Gastroesophageal sphincter (tissue), 4 donors: Measurements from ENCODE around the gene CADM2. TPM values are rescaled to one million over a fixed set of nuclear protein-coding genes. Genes with fewer than 3 reads are reported as not detected.

ENCODE experiments used
- ATAC-seq: fragments of 150-250 bp; one replicate; pipeline ENCODE4 v1.9.1; 2016; ENCODE audit warnings: mild to moderate bottlenecking, moderate library complexity
- H3K27ac ChIP-seq, 4 donors: fragments of 200-600 bp; sonication (generic) in 3 of 4; 1 replicate in 3 of 4; 2 replicates in 1 of 4; pipeline ENCODE4 v1.5.1; 2016 to 2019
- H3K27me3 ChIP-seq: fragments of 200-600 bp; sonication (generic); one replicate; pipeline ENCODE4 v1.5.1; 2019
- H3K36me3 ChIP-seq, 2 donors: fragments of 200-600 bp; sonication (generic); one replicate each; pipeline ENCODE4 v1.5.1; 2019; ENCODE audit warnings: control low read depth in 1 of 2
- H3K4me1 ChIP-seq, 3 donors: fragments of 200-600 bp; sonication (generic); 1 replicate in 2 of 3; 2 replicates in 1 of 3; pipeline ENCODE4 v1.5.1; 2016 to 2019; ENCODE audit warnings: control low read depth in 2 of 3
- H3K4me3 ChIP-seq, 2 donors: fragments of 200-600 bp; sonication (generic); one replicate each; pipeline ENCODE4 v1.5.1; 2019; ENCODE audit warnings: mild to moderate bottlenecking in 1 of 2, moderate library complexity in 1 of 2
- H3K9me3 ChIP-seq, 3 donors: fragments of 200-600 bp; sonication (generic); one replicate each; pipeline ENCODE4 v1.5.1; 2017 to 2019; ENCODE audit warnings: control low read depth in 2 of 3
- CTCF ChIP-seq, 4 experiments: fragments of 200-600 bp in 2 of 4; fragments of 450-650 bp in 2 of 4; sonication (generic) in 1 of 4; IDR thresholded peaks; one replicate each; pipeline ENCODE4 v1.5.1; 2017 to 2019; ENCODE audit warnings: antibody characterized with exemption in 4 of 4, mild to moderate bottlenecking in 2 of 4, moderate library complexity in 2 of 4
- EP300 ChIP-seq: sonication (generic); formaldehyde crosslinking; IDR thresholded peaks from one replicate; pipeline ENCODE4 v1.6.1; 2017; ENCODE audit warnings: antibody characterized with exemption, mild to moderate bottlenecking
- POLR2A ChIP-seq, 2 donors: fragments of 450-650 bp; IDR thresholded peaks; one replicate each; pipeline ENCODE4 v1.6.1; 2017; ENCODE audit warnings: antibody characterized with exemption in 2 of 2, mild to moderate bottlenecking in 2 of 2, moderate library complexity in 1 of 2
- POLR2AphosphoS5 ChIP-seq: sonication (generic); formaldehyde crosslinking; IDR thresholded peaks from one replicate; pipeline ENCODE4 v1.6.1; 2017; ENCODE audit warnings: antibody characterized with exemption
- WGBS, 2 donors: methylation state at CpG; one replicate each; pipeline ENCODE4 v1.1.5; 2018; ENCODE audit warnings: low coverage in 1 of 2; 5-methylcytosine and 5-hydroxymethylcytosine counted together
- total RNA-seq, 4 donors: library from RNA; depleted of rRNA; stranded (reverse); fragments of >200 nt; gene quantifications; one replicate each; pipeline ENCODE4 v1.1.0, GENCODE V29; 2016

The CADM2 gene
- total RNA-seq, 4 donors from 2014 or later: 8.2 to 10.1 (median 9.4) TPM

GRCh38 chr3:85781806-85782205, 823.0 kb downstream of the CADM2 start:
- H3K36me3 ChIP-seq: no peaks in the 10 kb centered on the region
- 0% methylated on average over 1 of the region's 1 CpG for WGBS, 2 donors
- H3K27ac ChIP-seq: no peak overlapping the region
- no peaks in the 10 kb centered on the region for H3K27me3 ChIP-seq
- no peak for ATAC-seq
- no peak overlapping the region for H3K4me3 ChIP-seq
- H3K4me1 ChIP-seq: peaks cover 0 to 11% (median 0%) of the 10 kb centered on the region in 3 donors
- H3K9me3 ChIP-seq: no peaks in the 10 kb centered on the region
- TF ChIP-seq CTCF (IDR thresholded peaks at IDR 0.05) (no peak), POLR2A (IDR thresholded peaks at IDR 0.05) (no peak), EP300 (no peak), POLR2AphosphoS5 (no peak)

GRCh38 chr3:85783291-85783690, 824.5 kb downstream of the CADM2 start:
- no peak for ATAC-seq

GRCh38 chr3:85785766-85786165, 827.0 kb downstream of the CADM2 start:
- Histone ChIP-seq H3K27ac (no peak overlapping the region), H3K4me1 (peaks cover 0 to 11% (median 0%) of the 10 kb centered on the region in 3 donors), H3K9me3 (no peaks in the 10 kb centered on the region), H3K27me3 (no peaks in the 10 kb centered on the region), H3K36me3 (no peaks in the 10 kb centered on the region), H3K4me3 (no peak overlapping the region)
- WGBS, 2 donors: 66 to 72% methylated on average over 4 of the region's 4 CpGs
- ATAC-seq: no peak
- TF ChIP-seq POLR2AphosphoS5 (no peak), CTCF (IDR thresholded peaks at IDR 0.05) (no peak), POLR2A (IDR thresholded peaks at IDR 0.05) (no peak), EP300 (no peak)

More at GRCh38 chr3:85783291-85783690, 824.5 kb downstream of the CADM2 start:
- WGBS, 2 donors: 23 to 46% methylated on average over 2 of the region's 2 CpGs
- Histone ChIP-seq H3K4me3 (no peak overlapping the region), H3K36me3 (no peaks in the 10 kb centered on the region), H3K9me3 (no peaks in the 10 kb centered on the region), H3K4me1 (peaks cover 0 to 11% (median 0%) of the 10 kb centered on the region in 3 donors), H3K27me3 (no peaks in the 10 kb centered on the region), H3K27ac (no peak overlapping the region)
- TF ChIP-seq CTCF (IDR thresholded peaks at IDR 0.05): no peak
- TF ChIP-seq POLR2AphosphoS5: no peak
- no peak for TF ChIP-seq POLR2A (IDR thresholded peaks at IDR 0.05)
- TF ChIP-seq EP300: no peak

- Histone ChIP-seq H3K4me1 (no peaks in the 10 kb centered on the region), H3K9me3 (no peaks in the 10 kb centered on the region), H3K4me3 (no peak overlapping the region), H3K27ac (no peak overlapping the region), H3K36me3 (no peaks in the 10 kb centered on the region), H3K27me3 (no peaks in the 10 kb centered on the region)
- TF ChIP-seq POLR2AphosphoS5 (no peak), EP300 (no peak), CTCF (IDR thresholded peaks at IDR 0.05) (no peak), POLR2A (IDR thresholded peaks at IDR 0.05) (no peak)
- 87% methylated on average over 5 of the region's 5 CpGs; no CpG with 5 or more reads in 1 of the 2 donors for WGBS, 2 donors
- no peak for ATAC-seq
Measured at GRCh38 chr3:85790445-85791030, 831.7 kb downstream of the CADM2 start.

- H3K4me1 ChIP-seq: no peaks in the 10 kb centered on the region
- no peak for TF ChIP-seq CTCF (IDR thresholded peaks at IDR 0.05)
- no peak for TF ChIP-seq POLR2A (IDR thresholded peaks at IDR 0.05)
- no peak for TF ChIP-seq EP300
- no peak for TF ChIP-seq POLR2AphosphoS5
Measured at GRCh38 chr3:85796140-85796539, 837.4 kb downstream of the CADM2 start.

More at GRCh38 chr3:85796140-85796539, 837.4 kb downstream of the CADM2 start:
- no peaks in the 10 kb centered on the region for H3K27me3 ChIP-seq
- peaks cover 0 to 5% (median 0%) of the 10 kb centered on the region in 3 donors for H3K9me3 ChIP-seq
- H3K27ac ChIP-seq: no peak overlapping the region
- no peaks in the 10 kb centered on the region for H3K36me3 ChIP-seq
- H3K4me3 ChIP-seq: no peak overlapping the region
- WGBS, 2 donors: 58 to 66% methylated on average over 3 to 4 of the region's 4 CpGs
- ATAC-seq: no peak
